KOPT-K1 (cell line): ENCODE measurements around the gene EIF1B.

Experiments used
- H3K27ac ChIP-seq: fragments of 200-600 bp; sonication (generic); 2 replicates; pipeline ENCODE4 v1.5.1; 2016; ENCODE audit warnings: antibody characterized with exemption, mild to moderate bottlenecking, low read depth, low read length; ENCODE audit not compliant: poor library complexity, severe bottlenecking
- H3K36me3 ChIP-seq: fragments of 200-600 bp; sonication (generic); 2 replicates; pipeline ENCODE4 v1.5.1; 2017; ENCODE audit warnings: antibody characterized with exemption, mild to moderate bottlenecking, low read length, moderate library complexity; ENCODE audit not compliant: insufficient read depth
- H3K9me3 ChIP-seq: fragments of 200-600 bp; sonication (generic); 2 replicates; pipeline ENCODE4 v1.5.1; 2017; ENCODE audit warnings: antibody characterized with exemption, low read length, mild to moderate bottlenecking; ENCODE audit not compliant: insufficient read depth, poor library complexity, severe bottlenecking

EIF1B gene

DNA sequence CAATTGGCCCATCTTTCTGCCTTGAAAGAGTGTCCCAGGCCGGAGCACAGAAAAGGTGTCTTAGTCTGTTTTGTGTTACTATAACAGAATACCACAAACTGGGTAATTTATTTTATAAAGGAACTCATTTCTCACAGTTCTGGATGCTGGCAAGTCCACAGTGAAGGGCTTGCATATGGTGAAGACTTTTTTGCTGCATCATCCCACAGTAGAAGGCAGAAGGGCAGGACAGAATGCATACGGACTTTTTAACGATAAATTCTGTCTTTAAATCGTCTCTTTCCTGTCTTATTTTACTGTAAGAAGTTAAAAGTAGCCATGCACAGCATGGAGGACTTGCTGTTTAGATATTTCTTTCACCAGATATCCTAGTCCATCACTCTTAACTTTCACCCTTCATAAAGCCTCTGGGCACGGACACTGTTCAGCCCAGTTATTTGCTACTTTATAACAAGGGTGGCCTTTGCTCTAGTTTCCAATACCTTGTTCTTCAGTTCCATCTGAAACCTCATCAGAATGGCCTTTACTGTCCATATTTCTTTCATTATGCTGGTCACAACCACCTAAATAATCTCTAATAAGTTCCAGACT, 10.3 kb upstream of the EIF1B start:
- Histone ChIP-seq H3K36me3 (no peaks in the 10 kb centered on the region), H3K9me3 (no peaks in the 10 kb centered on the region), H3K27ac (no peak overlapping the region)

DNA sequence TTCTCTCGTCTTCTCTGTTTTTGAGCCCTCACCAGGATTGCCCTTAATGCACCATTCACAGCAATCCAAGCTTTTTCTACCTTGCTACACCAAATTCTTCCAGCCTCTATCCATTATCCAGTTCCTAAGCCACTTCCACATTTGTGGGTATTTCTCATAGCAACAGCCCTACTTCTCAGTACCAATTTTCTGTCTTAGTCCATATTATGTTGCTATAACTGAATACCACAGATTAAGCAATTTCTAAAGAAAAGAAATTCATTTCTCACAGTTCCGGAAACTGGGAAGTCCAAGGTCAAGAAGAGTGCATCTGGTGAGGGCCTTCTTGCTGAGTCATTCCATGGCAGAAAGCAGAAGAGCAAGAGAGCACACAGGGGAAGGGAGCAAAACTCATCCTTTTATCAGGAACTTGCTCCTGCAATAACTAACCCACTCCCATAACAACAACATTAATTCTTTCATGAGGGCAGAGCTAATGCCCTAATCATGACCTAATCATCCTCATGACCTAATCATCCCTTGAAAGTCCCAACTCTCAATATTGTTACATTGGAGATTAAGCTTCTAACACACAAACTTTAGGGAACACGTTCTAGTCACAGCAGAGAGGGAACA, 9.7 kb upstream of the EIF1B start:
- H3K27ac ChIP-seq = no peak overlapping the region
- H3K36me3 ChIP-seq = no peaks in the 10 kb centered on the region
- H3K9me3 ChIP-seq = no peaks in the 10 kb centered on the region

DNA sequence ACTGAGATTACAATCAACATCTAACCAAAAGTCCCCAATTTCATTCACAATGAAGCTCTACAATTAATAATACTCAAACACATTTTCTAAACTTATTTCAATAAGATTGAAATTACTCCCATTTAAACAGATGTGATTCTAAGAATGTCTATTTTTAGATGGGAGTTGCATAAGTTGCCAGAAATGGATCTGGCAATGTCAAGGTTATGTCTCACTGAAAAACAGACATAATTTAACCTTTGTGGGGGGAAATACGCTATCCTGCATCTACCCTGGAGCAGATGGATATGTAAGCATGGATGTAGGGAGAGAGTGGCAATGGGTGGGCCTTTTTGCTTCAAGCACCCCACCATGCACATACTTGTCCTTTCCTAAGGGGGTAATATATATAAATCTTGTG, 6.7 kb upstream of the EIF1B start:
- Histone ChIP-seq H3K9me3 (no peaks in the 10 kb centered on the region), H3K27ac (no peak overlapping the region), H3K36me3 (no peaks in the 10 kb centered on the region)

DNA sequence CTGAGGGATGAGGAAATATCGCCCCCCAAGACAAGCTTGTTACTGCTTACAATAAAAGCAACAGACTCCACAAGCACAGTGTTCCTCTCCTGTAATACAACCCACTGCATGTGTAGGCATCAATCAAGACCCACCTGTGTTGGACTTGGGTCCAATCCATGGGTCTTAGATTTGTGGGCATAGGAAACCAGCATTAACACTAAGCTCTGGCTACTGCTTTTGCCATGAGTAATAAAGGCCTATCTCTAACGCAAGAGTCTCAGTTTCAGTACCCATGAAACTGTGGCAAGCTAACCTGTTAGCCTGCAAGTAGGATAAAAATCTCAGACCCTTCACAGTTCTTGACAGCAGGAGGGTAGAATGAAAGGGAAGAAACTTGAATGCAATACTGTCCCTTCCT, 5.2 kb upstream of the EIF1B start:
- Histone ChIP-seq H3K9me3 (no peaks in the 10 kb centered on the region), H3K27ac (no peak overlapping the region), H3K36me3 (no peaks in the 10 kb centered on the region)

DNA sequence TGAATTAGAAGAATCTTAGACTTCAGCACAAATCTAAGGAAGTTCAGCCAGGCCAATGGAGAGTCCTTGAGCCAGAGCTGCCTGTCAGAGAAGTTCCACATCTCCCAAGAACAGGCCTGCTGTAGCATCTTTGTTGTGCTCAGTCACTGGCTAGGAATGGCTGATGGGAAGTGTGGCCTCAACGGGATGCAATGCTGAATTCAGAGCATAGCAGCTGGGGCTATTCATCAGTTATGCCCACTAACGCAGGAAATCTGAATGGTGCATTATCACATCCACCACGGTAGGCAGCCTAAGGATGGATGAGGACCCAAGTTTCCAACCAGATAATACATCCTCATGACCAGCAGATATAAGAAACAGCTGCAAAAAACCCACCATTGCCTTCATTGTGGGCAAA, 3.2 kb upstream of the EIF1B start:
- H3K36me3 ChIP-seq = peaks cover 7% of the 10 kb centered on the region
- no peak overlapping the region for H3K27ac ChIP-seq
- H3K9me3 ChIP-seq = no peaks in the 10 kb centered on the region

DNA sequence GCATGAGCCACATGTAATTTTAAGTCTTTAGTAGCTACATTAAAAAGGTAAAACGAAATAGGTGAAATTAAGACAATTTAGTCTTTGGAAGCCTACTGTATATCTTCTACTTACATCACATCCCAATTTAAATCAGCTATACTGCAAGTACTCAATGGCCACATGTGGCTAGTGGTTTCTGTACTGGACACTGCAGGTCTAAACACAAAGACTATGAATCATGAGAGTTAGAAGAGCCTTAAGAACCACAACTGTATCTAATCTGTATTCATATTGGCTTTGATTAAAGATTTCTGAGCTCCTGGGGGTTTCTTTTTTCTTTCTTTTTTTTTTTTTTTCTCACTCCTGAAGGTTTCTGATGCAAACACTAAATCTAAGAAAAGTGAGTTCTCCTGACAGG, 2.3 kb upstream of the EIF1B start:
- H3K36me3 ChIP-seq = peaks cover 15% of the 10 kb centered on the region
- H3K27ac ChIP-seq = no peak overlapping the region
- no peaks in the 10 kb centered on the region for H3K9me3 ChIP-seq

DNA sequence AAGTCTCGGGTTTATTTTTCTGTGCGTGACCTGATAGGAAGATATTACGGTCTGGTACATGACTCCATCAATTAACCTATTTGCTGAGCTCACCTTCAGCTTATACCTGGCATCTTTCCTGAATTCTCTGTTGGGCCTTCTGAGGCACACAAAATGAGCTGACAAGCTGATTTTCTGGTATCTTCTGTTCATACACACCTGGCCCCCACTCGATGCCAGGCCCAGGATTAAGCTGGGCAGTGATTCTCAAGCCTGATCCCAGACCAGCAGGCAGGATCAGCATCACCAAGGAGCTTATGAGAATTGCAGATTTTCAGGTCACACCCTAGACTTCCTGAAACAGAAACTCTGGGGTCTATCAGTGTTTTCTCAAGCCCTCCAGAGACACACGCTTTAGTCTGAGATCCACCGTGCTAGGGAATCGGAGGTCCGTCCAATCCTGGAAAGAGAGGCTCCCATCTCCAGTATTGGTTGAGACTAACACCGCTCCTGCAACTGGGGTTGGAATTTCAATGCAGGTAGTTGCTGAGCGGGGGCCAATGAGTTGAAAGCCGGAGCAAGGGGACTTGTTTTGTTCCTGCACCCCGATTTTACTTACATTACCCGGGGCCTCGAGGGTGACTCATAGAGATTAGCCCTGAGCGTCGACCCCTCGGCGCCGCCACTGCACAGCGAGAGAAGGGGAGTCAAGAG, 636 bp upstream of the EIF1B start:
- H3K36me3 ChIP-seq = peaks cover 32% of the 10 kb centered on the region
- H3K27ac ChIP-seq = peak overlapping the region; percentile 89
- H3K9me3 ChIP-seq = no peaks in the 10 kb centered on the region

DNA sequence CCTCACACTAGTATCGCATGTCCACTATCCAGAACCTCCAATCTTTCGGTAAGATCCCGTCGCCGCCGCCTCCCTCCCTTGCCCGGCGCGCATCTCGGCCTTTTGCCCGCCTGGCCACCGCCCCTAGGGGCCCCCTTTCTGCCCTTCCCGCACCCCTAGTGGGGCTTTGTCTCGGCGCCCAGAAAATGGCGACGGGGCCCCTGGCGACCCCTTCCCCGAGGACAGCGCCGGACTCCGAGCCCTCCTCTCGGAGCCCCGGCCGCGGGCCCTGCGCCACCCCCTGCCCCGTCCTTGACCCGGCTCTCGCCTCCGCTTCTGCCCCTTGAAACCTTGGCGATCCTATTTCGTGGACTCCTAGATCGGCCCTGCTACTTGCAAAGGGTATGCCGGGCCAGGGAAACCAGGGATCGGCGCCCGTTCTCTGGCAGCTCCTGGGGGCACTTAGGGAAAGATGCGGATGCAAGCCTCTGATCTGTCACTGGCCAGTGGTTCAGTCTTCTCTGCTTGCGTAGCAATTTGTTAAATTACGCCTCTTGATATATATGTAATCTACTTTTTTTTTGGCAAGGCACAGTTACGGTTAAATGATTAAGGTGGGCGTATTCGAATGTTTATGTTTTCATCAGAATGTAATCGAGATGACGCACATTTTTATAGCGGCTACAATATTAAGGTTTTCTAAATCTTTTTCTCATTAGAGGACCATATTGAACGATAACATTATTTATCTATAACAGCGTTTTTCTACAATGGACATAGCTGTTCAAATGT, 603 bp downstream of the EIF1B start:
- Histone ChIP-seq H3K27ac (peak overlapping the region; percentile 89), H3K9me3 (no peaks in the 10 kb centered on the region), H3K36me3 (peaks cover 42% of the 10 kb centered on the region)

DNA sequence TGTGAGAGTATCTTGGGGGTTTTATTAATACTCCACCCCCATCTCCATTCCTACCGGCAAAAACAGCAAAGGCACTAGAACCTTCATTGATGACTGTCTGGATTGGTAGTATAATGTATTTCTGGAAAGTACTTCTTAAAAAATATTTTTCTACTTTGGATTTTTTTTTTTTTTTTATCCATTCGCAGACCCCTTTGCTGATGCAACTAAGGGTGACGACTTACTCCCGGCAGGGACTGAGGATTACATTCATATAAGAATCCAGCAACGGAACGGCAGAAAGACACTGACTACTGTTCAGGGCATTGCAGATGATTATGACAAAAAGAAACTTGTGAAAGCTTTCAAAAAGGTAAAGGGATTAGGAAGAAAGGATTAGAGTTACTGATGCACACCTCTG, 1.2 kb downstream of the EIF1B start:
- H3K27ac ChIP-seq = peak overlapping the region; percentile 89

DNA sequence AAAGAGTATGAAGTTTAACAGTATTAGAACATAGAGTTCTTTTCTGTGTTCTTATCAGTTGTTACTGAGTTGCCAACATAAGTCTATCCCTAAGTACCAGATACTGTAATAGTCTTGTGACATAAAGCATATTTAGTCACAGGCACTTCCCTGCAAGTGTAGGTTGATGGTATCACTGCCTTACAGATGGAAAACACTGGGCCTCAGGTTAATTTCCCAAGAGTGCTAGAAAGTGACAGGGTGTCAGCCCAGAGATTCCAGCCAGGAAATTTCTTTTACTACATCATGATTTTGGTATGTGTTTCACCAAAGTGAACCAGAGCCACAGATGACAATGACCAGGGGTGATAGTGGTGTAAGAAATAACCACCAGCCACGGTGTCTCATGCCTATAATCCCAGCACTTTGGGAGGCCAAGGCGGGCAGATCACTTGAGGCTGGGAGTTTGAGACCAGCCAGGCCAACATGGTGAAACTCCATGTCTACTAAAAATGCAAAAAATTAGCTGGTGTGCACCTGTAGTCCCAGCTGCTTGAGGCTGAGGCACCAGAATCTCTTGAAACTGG, 3.2 kb downstream of the EIF1B start:
- Histone ChIP-seq H3K27ac (no peak overlapping the region), H3K36me3 (peaks cover 42% of the 10 kb centered on the region), H3K9me3 (no peaks in the 10 kb centered on the region)

More for the DNA sequence above, 1.2 kb downstream of the EIF1B start:
- H3K36me3 ChIP-seq = peaks cover 42% of the 10 kb centered on the region
- no peaks in the 10 kb centered on the region for H3K9me3 ChIP-seq

DNA sequence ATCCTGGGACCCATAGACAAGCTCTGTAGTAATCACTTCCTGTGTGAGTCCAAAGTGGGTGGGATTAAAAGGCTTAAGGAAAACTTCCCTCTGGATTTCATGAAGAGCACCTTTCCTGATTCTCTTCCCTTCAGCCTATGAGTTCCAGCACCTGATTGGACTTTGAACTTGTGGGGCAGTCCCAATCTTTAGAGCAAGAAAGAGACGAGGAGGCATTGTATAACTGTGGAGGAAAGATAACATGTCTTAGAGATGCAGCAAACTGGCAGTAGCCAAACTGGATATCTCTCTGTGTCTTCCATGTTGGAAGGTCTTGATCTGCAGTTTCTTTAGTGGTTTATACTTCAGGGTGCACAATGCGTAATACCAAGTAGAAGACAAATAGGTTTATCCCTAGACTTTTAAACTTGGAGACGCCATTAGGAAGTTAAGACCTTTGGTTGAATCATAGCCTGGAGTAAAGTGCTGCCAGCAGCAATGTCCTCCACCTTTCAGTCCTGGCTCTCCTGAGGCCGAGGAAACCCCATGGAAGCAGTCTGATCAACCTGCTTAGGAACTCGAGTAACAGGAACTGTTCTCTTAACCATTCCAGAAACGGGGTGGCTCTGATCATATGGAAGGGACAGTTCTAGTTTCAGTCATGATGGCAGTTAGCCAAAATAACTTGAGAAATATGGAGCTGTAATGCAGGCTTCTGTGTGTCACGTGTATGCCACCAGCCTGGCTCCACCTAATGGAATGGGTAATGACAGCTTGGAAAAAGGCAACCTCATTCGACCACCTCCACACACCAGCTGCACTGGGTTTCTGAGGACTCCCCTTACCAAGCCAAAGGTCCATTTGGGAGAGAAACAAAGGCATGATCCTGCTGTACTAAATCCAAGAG, 4.7 kb downstream of the EIF1B start:
- Histone ChIP-seq H3K36me3 (peaks cover 42% of the 10 kb centered on the region), H3K9me3 (no peaks in the 10 kb centered on the region), H3K27ac (no peak overlapping the region)

DNA sequence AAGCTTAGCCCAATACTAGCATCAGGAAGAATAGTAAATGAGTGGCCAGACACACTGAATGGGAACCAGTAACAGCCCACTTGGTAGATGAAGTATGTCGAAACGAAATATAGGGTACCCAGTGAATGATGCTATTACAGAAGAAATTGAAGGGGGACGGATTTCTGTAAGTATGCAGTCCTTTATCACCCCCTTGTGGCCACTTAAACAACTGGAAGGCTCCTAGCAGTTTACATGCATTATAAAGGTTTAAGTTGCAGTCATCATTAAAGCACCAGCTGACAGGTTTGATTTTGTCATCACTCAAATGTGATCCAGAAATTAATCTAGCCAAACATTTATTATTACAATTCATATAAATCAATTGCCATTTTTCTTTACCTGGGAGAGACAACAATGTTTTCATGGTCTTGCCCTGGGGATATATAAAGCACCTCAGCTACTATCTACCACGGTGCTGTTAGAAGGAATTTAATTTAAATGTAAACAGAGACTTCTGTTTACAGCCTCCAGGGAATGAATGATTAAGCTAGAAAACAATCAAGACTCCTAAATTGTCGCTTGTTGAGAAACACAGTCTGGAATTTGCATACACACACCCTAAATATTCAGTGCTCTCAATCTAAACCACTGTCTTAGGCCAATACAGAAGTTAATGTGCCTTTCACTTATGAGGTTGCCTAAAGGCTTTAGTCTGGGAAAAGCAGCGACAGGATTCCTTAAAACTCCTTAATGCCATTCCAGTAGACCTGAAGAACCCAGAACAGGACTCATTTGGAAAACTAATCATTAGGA, 7.8 kb downstream of the EIF1B start:
- Histone ChIP-seq H3K36me3 (peaks cover 26% of the 10 kb centered on the region), H3K27ac (no peak overlapping the region), H3K9me3 (no peaks in the 10 kb centered on the region)

DNA sequence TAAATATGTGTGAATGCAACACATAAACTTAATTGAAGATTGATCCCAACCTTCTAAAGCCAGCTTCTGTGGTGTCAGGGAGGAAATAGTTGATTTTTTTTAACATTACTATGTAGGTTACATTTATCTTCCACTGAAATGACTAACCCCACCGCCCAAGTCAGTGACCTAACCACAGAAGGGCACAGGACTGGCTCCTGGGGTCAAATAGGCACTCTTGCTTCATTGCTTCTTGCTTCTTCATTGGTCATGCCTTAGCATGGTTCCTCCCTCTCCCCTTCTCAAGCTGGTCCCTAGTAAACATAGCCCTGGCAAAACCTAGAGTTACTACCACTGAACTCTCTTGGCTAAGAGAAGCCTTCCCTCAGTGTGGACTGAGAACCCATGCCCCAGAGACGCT, 12.3 kb downstream of the EIF1B start:
- no peaks in the 10 kb centered on the region for H3K9me3 ChIP-seq
- H3K27ac ChIP-seq = no peak overlapping the region
- H3K36me3 ChIP-seq = no peaks in the 10 kb centered on the region

DNA sequence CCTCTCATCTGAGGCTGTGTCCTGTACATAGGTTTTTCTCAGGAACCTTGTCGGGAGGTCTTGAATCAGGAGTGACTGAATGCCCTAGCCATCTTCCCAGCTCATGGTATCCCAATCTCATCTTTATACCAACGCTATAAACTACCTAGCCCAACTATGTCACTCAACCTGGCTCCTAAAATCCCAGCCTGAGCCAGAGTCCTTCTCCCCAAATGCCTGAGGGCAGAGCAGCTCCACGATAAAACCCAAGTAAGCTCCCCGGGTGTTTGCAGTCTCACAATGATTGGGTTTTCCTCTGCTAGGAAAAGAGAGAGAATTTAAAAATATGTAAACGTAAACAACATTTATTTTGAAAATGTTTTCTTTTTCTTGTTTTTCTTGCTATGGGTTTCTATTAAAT, 14.4 kb downstream of the EIF1B start:
- Histone ChIP-seq H3K36me3 (no peaks in the 10 kb centered on the region), H3K9me3 (no peaks in the 10 kb centered on the region), H3K27ac (no peak overlapping the region)
